Neural cell (in vitro differentiated cells): ENCODE measurements around the gene PRKCD.

ENCODE experiments used
- CTCF ChIP-seq: fragments of 450-650 bp; IDR thresholded peaks from 2 replicates; pipeline ENCODE4 v1.5.1; 2014; ENCODE audit warnings: antibody characterized with exemption, mild to moderate bottlenecking, moderate library complexity; ENCODE audit not compliant: poor library complexity, severe bottlenecking
- MXI1 ChIP-seq: fragments of 450-650 bp; conservative IDR thresholded peaks from 2 replicates; pipeline ENCODE4 v1.6.1; 2014; ENCODE audit warnings: antibody characterized with exemption, mild to moderate bottlenecking; ENCODE audit not compliant: poor library complexity, severe bottlenecking
- POLR2AphosphoS5 ChIP-seq: IDR thresholded peaks from 2 replicates; pipeline ENCODE4 v1.6.1; 2012

GRCh38 chr3:53226142-53226840 lies 65.3 kb downstream of the PRKCD start:
- no peak for TF ChIP-seq CTCF
- TF ChIP-seq MXI1, result no peak
- no peak for TF ChIP-seq POLR2AphosphoS5
